DMS114 treated with DMSO at 0.1 percent for 48 hours (cell line): Measurements from ENCODE around the gene OSBPL6.
"Not testable (repeated sequence)": the region's sequence is repeated elsewhere in the genome, so short reads cannot be mapped to it uniquely, and the experiment has no call there.

ENCODE experiments used
- DNase-seq: peaks from one replicate; lab custom pipeline; 2025; ENCODE audit not compliant: unreplicated experiment; lab: John Stamatoyannopoulos, UW

OSBPL6 gene

DNA sequence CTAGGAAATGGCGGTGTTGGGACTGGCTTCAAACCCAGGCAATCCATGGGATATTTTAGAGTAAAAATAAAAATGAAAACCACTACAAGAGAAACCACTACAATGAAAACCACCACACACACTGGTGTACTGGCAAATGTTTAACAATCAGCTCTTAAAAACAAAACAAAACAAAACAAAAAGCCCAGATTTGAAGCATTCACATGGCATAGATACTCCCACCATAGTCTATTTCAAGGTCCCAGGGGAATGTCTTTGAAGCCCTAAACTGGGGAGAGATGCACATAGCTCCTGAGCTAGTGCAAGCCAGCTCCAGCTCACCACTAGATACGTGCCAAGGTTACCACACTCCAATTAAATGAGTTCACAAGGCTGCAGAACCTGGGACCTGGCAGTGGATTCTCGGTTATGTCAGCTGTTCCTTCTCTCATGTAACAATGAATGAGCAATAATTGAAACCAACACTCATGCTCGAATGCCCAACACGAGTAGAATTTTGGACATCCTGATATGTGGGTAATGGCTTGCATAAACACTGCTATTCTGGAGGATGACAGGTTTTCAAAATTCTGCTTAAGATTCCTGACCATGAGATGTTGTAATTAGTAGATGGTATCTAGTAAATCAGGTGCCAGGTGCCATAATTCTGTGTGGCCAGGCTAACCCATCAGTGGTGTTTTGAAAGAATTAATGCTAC is 102.2 kb downstream of the OSBPL6 start:
- no peak for DNase-seq

DNA sequence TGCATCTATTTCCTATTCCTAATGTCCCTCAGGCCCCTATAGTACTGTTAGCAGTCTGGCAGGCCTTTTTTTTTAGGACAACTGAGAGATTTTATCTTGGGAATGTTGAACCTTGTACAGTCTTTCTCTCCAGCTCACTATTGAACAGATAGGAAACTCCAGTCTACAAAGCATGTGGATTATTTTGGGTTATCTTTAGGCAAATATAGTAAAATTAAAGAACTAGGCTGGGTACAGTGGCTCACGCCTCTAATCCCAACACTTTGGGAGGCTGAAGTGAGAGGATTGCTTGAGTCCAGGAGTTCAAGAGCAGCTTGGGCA is 102.7 kb downstream of the OSBPL6 start:
- DNase-seq: no peak

DNA sequence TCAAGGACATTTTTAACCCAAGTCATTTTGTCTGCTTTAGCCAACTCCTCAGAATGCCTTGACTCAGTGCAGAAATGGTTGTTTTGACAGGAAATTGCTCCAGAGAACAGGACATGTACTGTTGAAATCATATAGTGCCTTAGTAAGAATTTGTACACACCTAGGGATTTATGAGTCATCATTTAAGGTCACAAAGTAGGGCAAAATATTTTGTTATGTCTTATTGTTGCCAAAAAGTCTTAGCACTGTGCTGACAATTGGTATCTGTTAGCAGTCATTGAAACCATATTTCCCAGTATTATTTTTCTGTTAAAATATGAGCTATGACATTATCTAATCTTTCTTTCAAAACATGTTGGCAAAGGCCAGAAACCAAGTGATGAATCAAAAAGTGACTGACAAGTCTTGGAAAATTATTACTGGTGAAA is 104.5 kb downstream of the OSBPL6 start:
- DNase-seq: no peak

DNA sequence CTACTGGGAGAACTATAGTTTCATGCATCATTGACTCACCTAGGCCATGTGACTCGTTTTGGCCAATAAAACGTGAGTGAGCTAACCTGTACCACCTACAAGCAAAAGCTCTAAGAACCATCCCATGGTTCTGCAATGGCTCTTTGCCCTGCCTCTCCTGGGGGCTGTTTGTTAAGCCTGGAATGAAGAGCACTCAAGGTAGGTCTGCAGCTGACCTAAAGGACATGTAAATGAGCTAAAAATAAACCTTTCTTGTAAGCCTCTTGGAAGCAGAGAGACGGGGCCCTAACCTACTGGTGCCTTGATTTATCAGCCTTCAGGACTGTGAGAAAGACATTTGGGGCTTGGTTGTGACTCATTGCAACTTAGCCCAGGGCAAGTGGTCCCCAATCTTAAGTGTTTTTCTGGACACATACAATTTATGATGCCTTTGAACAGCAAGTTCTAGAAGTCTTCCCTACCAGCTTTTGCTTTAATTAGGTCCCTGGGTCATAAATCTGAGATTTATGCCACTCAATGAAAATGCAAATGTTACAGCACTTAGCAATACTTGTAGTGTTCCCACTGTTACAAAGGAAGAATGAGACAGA is 107.4 kb downstream of the OSBPL6 start:
- DNase-seq: no peak

DNA sequence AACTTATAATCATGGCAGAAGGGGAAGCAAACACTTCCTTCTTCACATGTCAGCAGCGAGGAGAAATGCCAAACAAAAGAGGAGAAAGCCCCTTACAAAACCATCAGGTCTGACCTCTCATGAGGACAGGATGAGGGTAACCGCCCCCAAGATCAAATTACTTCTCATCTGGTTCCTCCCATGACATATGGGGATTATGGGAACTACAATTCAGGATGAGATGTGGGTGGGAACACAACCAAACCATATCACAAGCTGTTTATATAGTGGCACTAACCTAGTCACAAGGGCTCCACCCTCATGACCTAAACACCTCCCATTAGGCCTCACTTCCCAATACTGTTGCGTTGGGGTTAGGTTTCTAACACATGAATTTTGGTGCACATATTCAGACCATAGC is 110.0 kb downstream of the OSBPL6 start:
- no peak for DNase-seq

DNA sequence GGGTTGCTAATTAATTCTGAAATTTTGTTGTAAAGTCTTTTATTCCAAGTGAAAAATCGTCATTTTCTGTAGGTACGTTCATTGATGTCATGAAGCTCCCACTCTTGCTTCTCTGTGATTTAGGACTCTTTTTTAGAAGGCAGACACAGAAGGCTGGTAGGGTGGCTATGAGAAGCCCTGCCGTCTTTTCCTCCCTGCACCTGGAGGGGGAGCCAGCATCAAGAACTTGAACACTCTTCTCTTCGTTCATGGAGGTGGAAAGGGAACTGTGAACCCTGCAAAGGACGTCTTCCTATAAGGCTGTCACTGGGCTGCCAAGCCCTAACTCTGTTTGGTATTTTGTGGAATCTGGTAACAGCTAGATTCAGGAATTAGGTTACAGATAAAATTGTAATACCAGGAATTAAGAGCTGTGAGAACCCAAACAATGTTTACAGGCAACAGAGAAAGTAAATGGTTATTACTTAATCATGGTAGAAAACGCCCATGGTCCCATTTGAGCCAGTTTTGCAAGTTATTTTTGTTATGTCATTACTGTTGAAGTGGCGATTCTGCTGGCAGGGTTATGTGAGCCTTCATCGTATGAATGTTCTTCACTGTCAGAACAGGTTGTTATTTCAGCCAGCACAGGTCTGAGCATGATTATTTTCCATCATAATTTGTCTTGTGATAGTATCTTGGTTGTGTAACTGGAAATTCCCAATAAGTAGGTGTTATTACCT is 112.2 kb downstream of the OSBPL6 start:
- no peak for DNase-seq

DNA sequence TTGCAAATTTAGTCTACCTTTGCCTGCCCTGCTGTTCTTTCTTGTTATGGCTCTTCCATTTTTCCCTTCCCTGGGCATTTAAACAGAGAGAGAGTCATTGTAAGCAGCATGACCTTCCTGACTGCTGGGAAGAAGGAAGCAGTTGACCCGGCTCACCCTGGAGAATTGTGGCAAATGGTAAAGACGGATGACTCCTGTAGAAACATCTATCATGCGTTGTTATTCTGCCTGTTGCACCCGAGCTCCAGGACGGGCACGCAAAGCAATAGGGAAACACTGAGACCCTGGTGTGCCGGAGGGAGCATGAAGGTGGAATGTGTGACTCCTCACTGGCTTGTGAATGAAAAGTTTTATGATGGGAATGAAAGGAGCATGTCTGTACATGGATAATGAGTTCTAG is 113.3 kb downstream of the OSBPL6 start:
- no peak for DNase-seq

DNA sequence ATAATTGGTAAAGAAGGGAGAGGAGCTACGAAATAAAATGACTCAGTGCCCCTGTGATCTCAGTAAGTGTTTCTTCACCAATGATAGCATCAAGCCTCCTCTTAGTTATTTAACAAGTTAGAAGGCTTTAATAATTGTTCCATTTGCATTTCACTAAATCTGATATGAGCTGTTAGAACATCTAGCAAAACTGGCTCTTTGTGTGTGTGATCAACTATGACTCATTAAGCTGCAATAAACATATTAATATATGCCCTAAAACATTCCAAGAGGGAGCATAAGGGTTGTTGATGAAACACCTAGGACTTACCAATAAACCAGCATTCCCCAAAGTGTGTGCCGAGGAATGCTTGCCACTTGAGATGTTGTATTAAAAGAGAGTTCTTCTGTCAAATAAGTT is 115.2 kb downstream of the OSBPL6 start:
- no peak for DNase-seq

DNA sequence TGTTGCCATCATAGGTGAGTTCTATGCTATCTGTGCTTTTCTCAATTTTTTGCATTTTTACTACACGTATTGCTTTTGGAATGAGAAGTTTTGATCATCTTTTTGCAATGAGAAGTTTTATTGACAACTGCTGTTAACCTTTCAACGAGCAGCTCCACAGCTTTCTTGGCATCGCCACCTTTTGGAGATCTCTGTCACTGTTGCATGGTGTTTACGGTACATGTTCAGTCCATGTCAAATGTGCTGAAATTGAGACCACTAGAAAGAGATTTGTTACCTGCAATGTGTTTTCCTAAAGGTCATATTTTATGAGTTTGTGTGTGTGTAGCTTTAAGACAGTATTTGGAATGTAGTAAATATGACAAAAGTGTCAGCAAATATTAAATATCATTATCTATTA is 120.8 kb downstream of the OSBPL6 start:
- no peak for DNase-seq

DNA sequence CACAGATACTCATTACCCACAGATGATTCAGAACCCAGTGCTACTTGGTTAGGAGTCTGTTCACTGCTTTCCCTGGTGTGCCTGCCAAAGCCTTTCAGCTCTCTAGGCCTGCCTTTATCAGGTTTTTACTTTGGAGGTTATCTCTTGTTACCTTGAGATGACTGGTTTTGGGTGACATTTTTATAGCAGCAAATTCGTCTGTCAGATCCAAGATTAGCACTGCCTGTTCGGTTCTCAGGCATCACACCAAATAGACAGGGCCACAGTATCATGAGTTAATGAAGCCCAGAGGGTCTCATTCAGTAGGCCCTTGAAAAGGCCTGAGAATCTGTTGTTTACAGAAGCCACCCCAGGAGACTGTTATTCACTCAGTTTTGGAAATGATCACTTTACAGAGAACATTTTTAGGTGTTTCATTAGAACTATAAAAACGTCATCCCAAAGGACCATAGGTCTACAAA is 121.2 kb downstream of the OSBPL6 start:
- no peak for DNase-seq

DNA sequence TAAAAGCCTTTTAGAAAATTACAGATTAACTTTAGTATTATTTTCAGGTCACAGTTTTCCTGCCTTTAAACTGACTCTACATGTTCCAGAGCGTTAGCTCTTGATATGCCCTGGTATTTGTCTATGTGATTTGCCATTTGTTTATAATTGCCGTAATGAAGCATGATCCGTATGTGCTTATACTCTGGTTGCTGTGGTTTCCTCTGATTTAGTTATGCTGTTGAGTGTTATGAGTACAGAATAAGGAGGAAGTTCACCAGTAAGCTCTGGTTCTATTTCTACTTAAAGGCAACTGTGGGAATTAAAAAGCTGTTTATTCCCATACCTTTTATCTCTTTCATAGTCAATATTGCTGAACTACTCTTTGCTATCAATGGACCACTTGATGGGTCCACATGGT is 123.5 kb downstream of the OSBPL6 start:
- DNase-seq: no peak

DNA sequence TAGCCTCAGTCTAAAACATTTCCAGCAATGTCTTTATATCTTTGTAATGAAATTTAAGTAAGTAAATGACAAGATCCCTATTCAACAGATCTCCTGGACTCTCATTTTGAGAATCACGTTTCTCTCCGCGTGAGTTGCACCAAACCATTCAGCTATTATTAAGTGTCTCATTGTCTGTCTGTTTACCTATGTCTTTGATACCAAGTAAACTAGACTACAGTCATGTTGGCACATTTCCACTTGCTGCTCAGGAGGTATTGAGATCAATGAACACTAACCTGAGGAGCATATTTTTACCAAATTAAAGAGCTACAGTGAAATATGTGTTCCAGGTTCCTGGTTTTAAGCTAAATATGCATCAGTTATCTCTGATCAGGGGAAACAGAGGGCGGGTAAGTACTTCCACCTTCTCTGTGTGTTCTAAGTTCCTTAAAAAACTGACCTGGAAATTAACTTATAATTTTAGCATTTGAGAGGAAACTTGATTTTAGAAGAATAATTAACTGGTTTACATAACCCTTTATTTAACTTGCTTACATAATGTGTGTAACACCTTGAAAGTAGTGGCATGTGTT is 125.8 kb downstream of the OSBPL6 start:
- DNase-seq: no peak

DNA sequence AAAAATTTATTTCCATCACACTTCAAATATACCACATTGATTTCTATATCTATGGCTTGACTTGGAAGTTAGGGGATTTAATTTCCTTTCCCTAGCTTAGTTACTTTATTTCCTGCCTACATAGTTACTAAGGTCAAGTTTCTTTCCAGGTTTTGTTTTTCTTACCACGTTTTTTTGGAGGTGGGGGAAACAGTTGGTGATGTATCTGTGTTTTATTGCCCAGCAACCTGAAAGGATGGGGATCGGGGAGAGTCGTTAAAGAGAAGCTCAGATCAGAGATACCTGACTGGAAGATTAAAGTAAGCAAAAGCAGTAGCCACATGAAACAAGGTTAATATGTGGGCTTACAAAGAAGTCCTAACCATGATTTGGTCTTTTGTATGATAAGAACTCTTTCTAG is 127.8 kb downstream of the OSBPL6 start:
- DNase-seq: no peak

DNA sequence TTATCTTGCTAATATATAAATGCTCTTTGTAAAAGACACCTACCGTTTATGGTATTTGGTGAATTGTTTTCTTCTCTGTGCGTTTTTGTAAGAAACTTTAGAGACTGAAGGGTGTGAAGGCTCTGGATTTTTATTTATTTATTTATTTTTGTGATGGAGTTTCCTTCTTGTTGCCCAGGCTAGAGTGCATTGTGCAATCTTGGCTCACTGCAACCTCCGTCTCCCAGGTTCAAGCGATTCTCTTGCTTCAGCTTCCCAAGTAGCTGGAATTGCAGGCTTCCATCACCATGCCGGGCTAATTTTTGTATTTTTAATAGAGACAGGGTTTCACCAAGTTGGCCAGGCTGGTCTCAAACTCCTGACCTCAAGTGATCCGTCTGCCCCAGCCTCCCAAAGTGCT is 129.0 kb downstream of the OSBPL6 start:
- DNase-seq: not testable (repeated sequence)

DNA sequence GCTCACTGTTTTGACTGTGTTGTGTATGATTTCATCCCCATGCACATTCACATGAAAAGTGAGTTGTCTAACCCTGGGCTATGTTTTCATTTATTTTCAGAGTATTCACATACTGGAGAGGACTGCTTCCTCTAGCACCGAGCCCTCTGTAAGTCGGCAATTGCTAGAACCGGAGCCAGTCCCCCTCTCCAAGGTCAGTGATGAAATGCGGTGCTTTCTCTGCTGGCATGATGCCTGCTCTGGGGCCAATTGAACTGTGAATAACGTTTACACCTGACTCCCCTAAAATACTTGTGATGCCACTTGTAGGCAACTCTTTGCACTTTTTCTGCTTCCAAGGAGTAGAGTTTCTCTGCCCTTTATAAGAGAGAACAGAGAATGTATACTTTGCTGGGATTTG is 129.8 kb downstream of the OSBPL6 start:
- DNase-seq: no peak

DNA sequence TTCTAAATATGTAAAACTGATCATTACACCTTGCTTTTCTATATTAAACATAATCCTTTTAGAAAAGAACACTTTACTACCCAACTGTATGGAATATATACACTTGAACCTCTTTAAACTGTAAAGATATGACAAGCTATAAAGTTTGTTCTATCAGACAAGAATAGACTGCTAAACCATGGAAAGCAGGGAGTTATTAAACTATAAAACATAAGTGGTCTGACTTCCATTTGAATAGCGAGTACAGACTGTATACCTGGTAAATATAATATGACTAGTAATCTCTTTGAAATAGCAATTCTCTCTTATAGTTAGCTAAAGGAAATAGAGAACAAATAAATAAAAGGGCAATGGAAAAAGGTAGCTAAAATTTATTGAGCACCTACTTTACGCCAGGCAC is 131.0 kb downstream of the OSBPL6 start:
- no peak for DNase-seq

DNA sequence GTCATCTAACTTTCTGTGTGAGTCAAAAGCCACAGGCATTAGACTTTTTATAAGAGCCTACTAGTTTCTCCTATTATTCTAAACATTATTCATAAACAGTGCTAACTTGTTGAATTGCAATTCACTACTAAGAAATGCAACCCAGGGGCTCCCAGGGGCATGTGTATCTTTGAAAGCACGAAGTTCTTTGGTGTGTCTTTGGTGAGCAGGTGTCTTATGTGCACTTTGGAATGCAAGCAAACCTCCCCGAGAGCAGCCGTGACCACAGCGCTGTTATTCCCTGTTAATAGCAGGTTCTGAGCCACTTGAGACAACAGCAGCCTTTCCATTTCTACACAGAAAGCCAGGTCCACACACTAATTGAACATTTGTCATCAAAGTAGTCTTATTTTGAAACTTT is 133.2 kb downstream of the OSBPL6 start:
- no peak for DNase-seq

DNA sequence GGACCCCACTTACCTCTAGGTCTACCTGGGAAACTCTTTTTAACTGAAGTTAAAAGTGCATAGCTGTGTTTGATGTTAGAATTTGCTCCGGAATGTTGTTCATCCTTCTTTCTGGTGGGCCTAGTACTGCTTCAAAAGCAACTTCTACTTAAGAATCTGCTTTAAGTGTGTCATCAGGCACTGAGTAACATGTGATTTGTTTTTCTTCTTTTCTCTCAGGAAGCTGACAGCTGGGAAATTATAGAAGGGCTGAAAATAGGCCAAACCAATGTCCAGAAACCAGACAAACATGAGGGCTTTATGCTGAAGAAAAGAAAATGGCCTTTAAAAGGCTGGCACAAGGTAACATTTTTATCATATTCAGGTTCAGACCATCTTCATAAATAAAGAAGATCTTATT is 133.7 kb downstream of the OSBPL6 start:
- no peak for DNase-seq

DNA sequence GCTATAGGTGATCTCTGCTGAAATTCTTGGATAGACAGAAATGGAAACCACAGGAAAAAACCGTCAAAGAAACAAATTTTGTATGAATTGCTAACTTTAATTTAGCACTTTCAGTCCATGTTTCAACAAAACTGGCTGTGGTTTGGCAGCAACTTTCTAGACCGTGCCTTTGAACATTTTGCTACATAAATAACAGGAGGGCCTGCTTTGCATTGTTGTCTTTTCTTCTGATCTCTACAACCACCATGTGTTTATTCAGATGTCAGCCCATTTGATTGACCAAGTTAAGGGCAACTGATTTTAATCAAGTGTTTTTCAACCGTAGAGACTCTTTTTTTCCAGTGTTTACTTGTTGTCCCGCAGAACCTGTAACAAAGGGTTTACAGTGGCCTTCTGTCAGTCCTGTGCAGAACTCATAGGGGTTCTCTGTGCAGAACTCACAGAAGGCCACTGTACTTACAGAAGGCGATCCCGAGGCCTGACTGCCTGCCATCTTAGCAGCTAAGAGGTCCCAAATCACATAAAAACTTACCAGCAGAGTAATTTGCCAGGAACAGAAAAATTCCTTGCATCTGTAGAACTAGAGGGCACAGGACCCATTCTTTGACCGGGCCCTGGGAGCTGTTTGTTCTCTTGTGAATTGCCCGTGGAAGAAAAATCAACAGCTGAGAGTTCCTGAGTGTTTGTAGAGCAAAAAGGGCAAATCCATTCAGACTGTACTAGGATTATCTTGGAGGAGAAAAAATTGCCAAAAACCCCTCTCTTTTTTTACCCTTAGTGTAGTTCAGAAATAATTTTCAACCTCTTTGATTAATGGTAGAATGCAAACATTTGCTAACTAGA is 136.1 kb downstream of the OSBPL6 start:
- no peak for DNase-seq

DNA sequence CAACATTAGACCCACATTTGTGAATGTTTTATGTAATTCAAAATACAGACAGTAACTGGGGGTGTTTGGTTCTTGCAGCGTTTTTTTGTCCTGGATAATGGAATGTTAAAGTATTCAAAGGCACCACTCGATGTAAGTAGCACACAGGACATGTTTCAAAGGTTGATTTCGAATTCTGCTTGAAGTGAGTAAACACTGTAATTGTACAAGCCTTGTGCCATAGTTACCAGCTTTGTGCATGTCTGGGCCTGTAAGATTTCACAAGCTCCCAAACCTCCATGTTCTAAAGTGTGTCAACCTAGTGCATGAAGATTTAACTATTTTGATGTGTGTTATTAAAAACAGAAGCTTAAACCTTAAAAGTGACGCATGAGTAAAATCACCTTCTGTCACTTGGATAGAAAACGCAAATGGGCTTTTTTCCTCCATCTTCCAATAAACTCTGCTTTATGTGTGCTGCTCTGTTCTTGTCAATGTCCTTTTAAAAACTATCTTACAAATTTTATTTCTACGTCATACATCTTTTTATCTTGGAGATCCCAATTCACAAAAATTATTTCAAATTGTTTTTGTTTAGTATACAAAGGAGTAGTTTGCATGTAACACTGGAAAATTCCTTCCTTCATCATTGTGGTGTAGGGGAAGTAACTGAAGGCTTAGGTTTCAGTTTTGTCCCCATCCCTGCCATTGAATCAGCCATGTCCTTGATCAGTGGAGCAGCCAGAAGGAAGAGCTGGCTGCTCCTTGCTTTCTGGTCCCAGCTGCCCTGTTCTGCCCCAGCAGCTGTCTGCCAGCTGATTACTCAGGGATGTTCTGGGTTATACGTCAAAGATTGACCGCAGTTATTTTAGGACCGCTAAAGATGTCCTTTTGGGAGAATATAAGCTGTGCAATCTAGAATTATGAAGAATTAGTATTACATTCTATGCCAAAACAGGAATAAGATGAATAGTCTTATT is 137.4 kb downstream of the OSBPL6 start:
- DNase-seq: no peak
